HFFc6 (cell line): Measurements from ENCODE around the gene RFX6. TPM values are rescaled to one million over a fixed set of nuclear protein-coding genes. Genes with fewer than 3 reads are reported as not detected.

Experiments used
- DNase-seq: peaks from one replicate; pipeline ENCODE4 v3.0.0-alpha.2; 2018
- H3K27ac Mint-ChIP-seq: 2 replicates; pipeline ENCODE4 v1.8.0; 2020; ENCODE audit warnings: mild to moderate bottlenecking, mixed read lengths
- H3K27me3 Mint-ChIP-seq: 2 replicates; pipeline ENCODE4 v1.8.0; 2021; ENCODE audit warnings: mild to moderate bottlenecking, moderate library complexity, mixed read lengths; ENCODE audit not compliant: insufficient read depth
- H3K36me3 Mint-ChIP-seq: 2 replicates; pipeline ENCODE4 v1.8.0; 2021; ENCODE audit warnings: low read depth, mixed read lengths
- H3K4me1 Mint-ChIP-seq: 2 replicates; pipeline ENCODE4 v1.8.0; 2020; ENCODE audit warnings: low read depth, mixed read lengths
- H3K4me3 Mint-ChIP-seq: 2 replicates; pipeline ENCODE4 v1.8.0; 2020; ENCODE audit warnings: mild to moderate bottlenecking, moderate library complexity, mixed read lengths
- H3K9me3 Mint-ChIP-seq: 2 replicates; pipeline ENCODE4 v1.8.0; 2020; ENCODE audit warnings: mild to moderate bottlenecking, mixed read lengths
- CTCF ChIP-seq: fragments of 200-600 bp; sonication (generic); IDR thresholded peaks from 2 replicates; pipeline ENCODE4 v1.5.0; 2021; ENCODE audit warnings: antibody characterized with exemption, mild to moderate bottlenecking
- total RNA-seq, 6 experiments: library from RNA; stranded (reverse); fragmentation: NEBNext Ultra II Directional; extraction: Animal tissue kit (Norgen Biotek cat#: 25700); gene quantifications; 2 replicates in 1 of 6; 3 replicates in 5 of 6; pipeline ENCODE4 v1.2.3, GENCODE V29; 2021

The RFX6 gene
- total RNA-seq, 6 experiments from 2014 or later, result not detected

GRCh38 chr6:116925088-116925794 lies 48.2 kb downstream of the RFX6 start:
- Mint-ChIP-seq H3K9me3 (no peaks in the 10 kb centered on the region), H3K27me3 (no peaks in the 10 kb centered on the region; the same call in 1 of the 2 replicates), H3K36me3 (no peaks in the 10 kb centered on the region), H3K4me1 (no peaks in the 10 kb centered on the region), H3K27ac (no peak overlapping the region), H3K4me3 (no peak overlapping the region)
- no peak for DNase-seq
- no peak for TF ChIP-seq CTCF

- Mint-ChIP-seq H3K4me3 (no peak overlapping the region), H3K9me3 (no peaks in the 10 kb centered on the region), H3K27me3 (no peaks in the 10 kb centered on the region; the same call in 1 of the 2 replicates), H3K27ac (no peak overlapping the region), H3K4me1 (no peaks in the 10 kb centered on the region), H3K36me3 (no peaks in the 10 kb centered on the region)
- no peak for TF ChIP-seq CTCF
- no peak for DNase-seq
These were observed 51.6 kb downstream of the RFX6 start for GRCh38 chr6:116928677-116929076.

GRCh38 chr6:116929825-116930224 lies 52.8 kb downstream of the RFX6 start:
- DNase-seq, result no peak
- H3K4me1 Mint-ChIP-seq, result no peaks in the 10 kb centered on the region
- H3K27ac Mint-ChIP-seq, result no peak overlapping the region
- no peak overlapping the region for H3K4me3 Mint-ChIP-seq
- H3K9me3 Mint-ChIP-seq, result no peaks in the 10 kb centered on the region
- H3K27me3 Mint-ChIP-seq, result no peaks in the 10 kb centered on the region; the same call in 1 of the 2 replicates
- TF ChIP-seq CTCF, result no peak
- H3K36me3 Mint-ChIP-seq, result no peaks in the 10 kb centered on the region

- no peaks in the 10 kb centered on the region for H3K27me3 Mint-ChIP-seq
- no peaks in the 10 kb centered on the region for H3K9me3 Mint-ChIP-seq
- no peak for TF ChIP-seq CTCF
- DNase-seq, result no peak
- no peaks in the 10 kb centered on the region for H3K36me3 Mint-ChIP-seq
- no peak overlapping the region for H3K27ac Mint-ChIP-seq
- no peak overlapping the region for H3K4me3 Mint-ChIP-seq
- H3K4me1 Mint-ChIP-seq, result no peaks in the 10 kb centered on the region
These were observed 54.4 kb downstream of the RFX6 start for GRCh38 chr6:116931456-116931855.

GRCh38 chr6:116932496-116932895 lies 55.5 kb downstream of the RFX6 start:
- no peaks in the 10 kb centered on the region for H3K27me3 Mint-ChIP-seq
- no peaks in the 10 kb centered on the region for H3K36me3 Mint-ChIP-seq
- no peaks in the 10 kb centered on the region for H3K9me3 Mint-ChIP-seq
- H3K4me3 Mint-ChIP-seq, result no peak overlapping the region
- TF ChIP-seq CTCF, result no peak
- no peak overlapping the region for H3K27ac Mint-ChIP-seq
- H3K4me1 Mint-ChIP-seq, result no peaks in the 10 kb centered on the region
- DNase-seq, result no peak
